22Rv1 (cell line): ENCODE measurements around the gene CFAP157.

Experiments
- ZFX ChIP-seq: fragments of 450-650 bp; IDR thresholded peaks from 2 replicates; pipeline ENCODE4 v1.6.1; 2017; ENCODE audit warnings: antibody characterized with exemption, borderline replicate concordance
- TF ChIP-seq, protein P1 (sequence below): fragments of 450-650 bp; IDR thresholded peaks from 2 replicates; pipeline ENCODE4 v1.5.1; 2017; ENCODE audit warnings: mild to moderate bottlenecking

- TF ChIP-seq, protein P1, sequence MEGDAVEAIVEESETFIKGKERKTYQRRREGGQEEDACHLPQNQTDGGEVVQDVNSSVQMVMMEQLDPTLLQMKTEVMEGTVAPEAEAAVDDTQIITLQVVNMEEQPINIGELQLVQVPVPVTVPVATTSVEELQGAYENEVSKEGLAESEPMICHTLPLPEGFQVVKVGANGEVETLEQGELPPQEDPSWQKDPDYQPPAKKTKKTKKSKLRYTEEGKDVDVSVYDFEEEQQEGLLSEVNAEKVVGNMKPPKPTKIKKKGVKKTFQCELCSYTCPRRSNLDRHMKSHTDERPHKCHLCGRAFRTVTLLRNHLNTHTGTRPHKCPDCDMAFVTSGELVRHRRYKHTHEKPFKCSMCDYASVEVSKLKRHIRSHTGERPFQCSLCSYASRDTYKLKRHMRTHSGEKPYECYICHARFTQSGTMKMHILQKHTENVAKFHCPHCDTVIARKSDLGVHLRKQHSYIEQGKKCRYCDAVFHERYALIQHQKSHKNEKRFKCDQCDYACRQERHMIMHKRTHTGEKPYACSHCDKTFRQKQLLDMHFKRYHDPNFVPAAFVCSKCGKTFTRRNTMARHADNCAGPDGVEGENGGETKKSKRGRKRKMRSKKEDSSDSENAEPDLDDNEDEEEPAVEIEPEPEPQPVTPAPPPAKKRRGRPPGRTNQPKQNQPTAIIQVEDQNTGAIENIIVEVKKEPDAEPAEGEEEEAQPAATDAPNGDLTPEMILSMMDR: no peak
- TF ChIP-seq ZFX: no peak
Observed at GRCh38 chr9:127723013-127723412, 16.2 kb downstream of the CFAP157 start.
